Neural progenitor cell (in vitro differentiated cells): ENCODE data around the gene ILKAP. TPM values are rescaled to one million over a fixed set of nuclear protein-coding genes. Genes with fewer than 3 reads are reported as not detected.

ENCODE experiments used
- DNase-seq: peaks from one replicate; pipeline ENCODE4 v3.0.0-alpha.2; 2016; ENCODE audit warnings: low spot score
- H2AFZ ChIP-seq: fragments of 200-600 bp; sonication (generic); replicated peaks from 2 replicates; pipeline ENCODE4 v1.6.1; 2016; ENCODE audit warnings: antibody characterized with exemption
- H3F3A ChIP-seq: fragments of 200-600 bp; sonication (generic); 2 replicates; pipeline ENCODE4 v1.6.1; 2016; ENCODE audit warnings: antibody characterized with exemption, low read depth
- H3K27ac ChIP-seq: fragments of 200-600 bp; sonication (generic); 2 replicates; pipeline ENCODE4 v1.5.1; 2016; ENCODE audit warnings: mild to moderate bottlenecking
- H3K27me3 ChIP-seq: fragments of 200-600 bp; sonication (generic); 2 replicates; pipeline ENCODE4 v1.6.1; 2016; ENCODE audit warnings: mild to moderate bottlenecking, moderate library complexity
- H3K36me3 ChIP-seq: fragments of 200-600 bp; sonication (generic); 2 replicates; pipeline ENCODE4 v1.5.1; 2016
- H3K4me1 ChIP-seq: fragments of 200-600 bp; sonication (generic); 2 replicates; pipeline ENCODE4 v1.6.1; 2016; ENCODE audit warnings: mixed run types
- H3K4me2 ChIP-seq: fragments of 200-600 bp; sonication (generic); 2 replicates; pipeline ENCODE4 v1.6.1; 2016
- H3K4me3 ChIP-seq: fragments of 200-600 bp; sonication (generic); 2 replicates; pipeline ENCODE4 v1.5.1; 2016
- H3K79me2 ChIP-seq: fragments of 200-600 bp; sonication (generic); 2 replicates; pipeline ENCODE4 v1.6.1; 2016; ENCODE audit warnings: low read depth
- H3K9ac ChIP-seq: fragments of 200-600 bp; sonication (generic); 2 replicates; pipeline ENCODE4 v1.6.1; 2016
- H3K9me3 ChIP-seq: fragments of 200-600 bp; sonication (generic); 2 replicates; pipeline ENCODE4 v1.5.1; 2016; ENCODE audit warnings: low read depth
- H4K20me1 ChIP-seq: fragments of 200-600 bp; sonication (generic); 2 replicates; pipeline ENCODE4 v1.6.1; 2016; ENCODE audit warnings: low read depth
- H3K27ac Mint-ChIP-seq: 3 replicates; pipeline ENCODE4 v1.8.0; 2021; ENCODE audit warnings: mixed read lengths
- H3K27me3 Mint-ChIP-seq: 2 replicates; pipeline ENCODE4 v1.8.0; 2022; ENCODE audit warnings: low read depth, mild to moderate bottlenecking, inconsistent platforms, moderate library complexity, mixed read lengths; ENCODE audit not compliant: insufficient read depth
- H3K36me3 Mint-ChIP-seq: 3 replicates; pipeline ENCODE4 v1.8.0; 2021; ENCODE audit warnings: mixed read lengths
- H3K4me1 Mint-ChIP-seq: 3 replicates; pipeline ENCODE4 v1.8.0; 2021; ENCODE audit warnings: mixed read lengths
- H3K4me3 Mint-ChIP-seq: 3 replicates; pipeline ENCODE4 v1.8.0; 2021; ENCODE audit warnings: mild to moderate bottlenecking, moderate library complexity, mixed read lengths
- H3K9me3 Mint-ChIP-seq: 3 replicates; pipeline ENCODE4 v1.8.0; 2020; ENCODE audit warnings: mixed read lengths
- EZH2 ChIP-seq: fragments of 200-600 bp; sonication (generic); IDR thresholded peaks from 2 replicates; pipeline ENCODE4 v1.6.1; 2017; ENCODE audit warnings: antibody characterized with exemption, mild to moderate bottlenecking, moderate library complexity
- EZH2phosphoT487 ChIP-seq: fragments of 200-600 bp; sonication (generic); IDR thresholded peaks from 2 replicates; pipeline ENCODE4 v1.6.1; 2017; ENCODE audit warnings: antibody characterized with exemption
- total RNA-seq: library from RNA; depleted of rRNA; stranded (reverse); fragments of >200 nt; gene quantifications from 2 replicates; pipeline ENCODE4 v1.2.3, GENCODE V29; 2015; ENCODE audit warnings: low replicate concordance
- TF ChIP-seq, protein P1 (sequence below): fragments of 200-600 bp; sonication (generic); IDR thresholded peaks from 2 replicates; pipeline ENCODE4 v1.5.1; 2017; ENCODE audit warnings: antibody characterized with exemption, mild to moderate bottlenecking

Gene ILKAP
- total RNA-seq, 1 donor from 2014 or later = 19.0 TPM

- H3F3A ChIP-seq = no peaks in the 10 kb centered on the region
- no peaks in the 10 kb centered on the region for H3K36me3 ChIP-seq
- Mint-ChIP-seq H3K27me3 (peaks cover 2% of the 10 kb centered on the region), H3K27ac (no peak overlapping the region), H3K9me3 (no peaks in the 10 kb centered on the region), H3K4me3 (no peak overlapping the region), H3K36me3 (peaks cover 14% of the 10 kb centered on the region), H3K4me1 (peaks cover 1% of the 10 kb centered on the region)
- no peak overlapping the region for H3K27ac ChIP-seq
- H3K27me3 ChIP-seq = no peaks in the 10 kb centered on the region
- H3K79me2 ChIP-seq = no peaks in the 10 kb centered on the region
- DNase-seq = no peak
- H3K4me3 ChIP-seq = no peak overlapping the region
- TF ChIP-seq, protein P1, sequence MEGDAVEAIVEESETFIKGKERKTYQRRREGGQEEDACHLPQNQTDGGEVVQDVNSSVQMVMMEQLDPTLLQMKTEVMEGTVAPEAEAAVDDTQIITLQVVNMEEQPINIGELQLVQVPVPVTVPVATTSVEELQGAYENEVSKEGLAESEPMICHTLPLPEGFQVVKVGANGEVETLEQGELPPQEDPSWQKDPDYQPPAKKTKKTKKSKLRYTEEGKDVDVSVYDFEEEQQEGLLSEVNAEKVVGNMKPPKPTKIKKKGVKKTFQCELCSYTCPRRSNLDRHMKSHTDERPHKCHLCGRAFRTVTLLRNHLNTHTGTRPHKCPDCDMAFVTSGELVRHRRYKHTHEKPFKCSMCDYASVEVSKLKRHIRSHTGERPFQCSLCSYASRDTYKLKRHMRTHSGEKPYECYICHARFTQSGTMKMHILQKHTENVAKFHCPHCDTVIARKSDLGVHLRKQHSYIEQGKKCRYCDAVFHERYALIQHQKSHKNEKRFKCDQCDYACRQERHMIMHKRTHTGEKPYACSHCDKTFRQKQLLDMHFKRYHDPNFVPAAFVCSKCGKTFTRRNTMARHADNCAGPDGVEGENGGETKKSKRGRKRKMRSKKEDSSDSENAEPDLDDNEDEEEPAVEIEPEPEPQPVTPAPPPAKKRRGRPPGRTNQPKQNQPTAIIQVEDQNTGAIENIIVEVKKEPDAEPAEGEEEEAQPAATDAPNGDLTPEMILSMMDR = no peak
- TF ChIP-seq EZH2phosphoT487 (no peak), EZH2 (no peak)
- H3K4me1 ChIP-seq = no peaks in the 10 kb centered on the region
- H3K4me2 ChIP-seq = no peak overlapping the region
- H3K9ac ChIP-seq = no peak overlapping the region
- H3K9me3 ChIP-seq = no peaks in the 10 kb centered on the region
- peaks cover 4% of the 10 kb centered on the region for H4K20me1 ChIP-seq
- no peak overlapping the region for H2AFZ ChIP-seq
These were observed 47.8 kb upstream of the ILKAP start for GRCh38 chr2:238251331-238251730.

- H3K27ac Mint-ChIP-seq = no peak overlapping the region
- H3K27ac ChIP-seq = no peak overlapping the region
- H3K9me3 ChIP-seq = no peaks in the 10 kb centered on the region
- DNase-seq = no peak
- no peaks in the 10 kb centered on the region for H3F3A ChIP-seq
- peaks cover 2% of the 10 kb centered on the region for H4K20me1 ChIP-seq
- no peaks in the 10 kb centered on the region for H3K4me1 Mint-ChIP-seq
- H3K9ac ChIP-seq = no peak overlapping the region
- H2AFZ ChIP-seq = no peak overlapping the region
- no peaks in the 10 kb centered on the region for H3K36me3 ChIP-seq
- H3K27me3 Mint-ChIP-seq = peaks cover 2% of the 10 kb centered on the region
- no peak overlapping the region for H3K4me2 ChIP-seq
- no peak overlapping the region for H3K4me3 ChIP-seq
- H3K27me3 ChIP-seq = no peaks in the 10 kb centered on the region
- H3K4me3 Mint-ChIP-seq = no peak overlapping the region
- no peaks in the 10 kb centered on the region for H3K4me1 ChIP-seq
- peaks cover 14% of the 10 kb centered on the region for H3K36me3 Mint-ChIP-seq
- H3K79me2 ChIP-seq = no peaks in the 10 kb centered on the region
- no peaks in the 10 kb centered on the region for H3K9me3 Mint-ChIP-seq
- no peak for TF ChIP-seq EZH2
- no peak for TF ChIP-seq EZH2phosphoT487
- TF ChIP-seq, protein P1 = no peak
These were observed 47.4 kb upstream of the ILKAP start for GRCh38 chr2:238250896-238251295.

- TF ChIP-seq, protein P1 = no peak
- no peak for TF ChIP-seq EZH2phosphoT487
- no peak for TF ChIP-seq EZH2
- H3F3A ChIP-seq = peaks cover 11% of the 10 kb centered on the region
- Mint-ChIP-seq H3K4me3 (no peak overlapping the region), H3K9me3 (no peaks in the 10 kb centered on the region), H3K4me1 (peaks cover 4% of the 10 kb centered on the region), H3K27me3 (peaks cover under 1% of the 10 kb centered on the region), H3K27ac (no peak overlapping the region), H3K36me3 (peaks cover 11% of the 10 kb centered on the region)
- no peaks in the 10 kb centered on the region for H4K20me1 ChIP-seq
- H3K4me2 ChIP-seq = no peak overlapping the region
- no peak overlapping the region for H3K27ac ChIP-seq
- no peaks in the 10 kb centered on the region for H3K36me3 ChIP-seq
- H3K79me2 ChIP-seq = no peaks in the 10 kb centered on the region
- H3K9ac ChIP-seq = no peak overlapping the region
- H2AFZ ChIP-seq = no peak overlapping the region
- no peak overlapping the region for H3K4me3 ChIP-seq
- H3K4me1 ChIP-seq = no peaks in the 10 kb centered on the region
- H3K27me3 ChIP-seq = no peaks in the 10 kb centered on the region
- H3K9me3 ChIP-seq = no peaks in the 10 kb centered on the region
- no peak for DNase-seq
These were observed 44.5 kb upstream of the ILKAP start for GRCh38 chr2:238247841-238248453.
